Embryonic facial prominence (tissue), 1 donor: Measurements from ENCODE around the gene FN3K.
A peak's percentile ranks its signal among the peaks of the same experiment; 100 is the strongest.
"Not testable (repeated sequence)": the region's sequence is repeated elsewhere in the genome, so short reads cannot be mapped to it uniquely, and the experiment has no call there.

Experiments
- DNase-seq: peaks from one replicate; pipeline ENCODE4 v3.0.0-alpha.2; 2016; ENCODE audit errors: extremely low spot score

FN3K gene

DNA sequence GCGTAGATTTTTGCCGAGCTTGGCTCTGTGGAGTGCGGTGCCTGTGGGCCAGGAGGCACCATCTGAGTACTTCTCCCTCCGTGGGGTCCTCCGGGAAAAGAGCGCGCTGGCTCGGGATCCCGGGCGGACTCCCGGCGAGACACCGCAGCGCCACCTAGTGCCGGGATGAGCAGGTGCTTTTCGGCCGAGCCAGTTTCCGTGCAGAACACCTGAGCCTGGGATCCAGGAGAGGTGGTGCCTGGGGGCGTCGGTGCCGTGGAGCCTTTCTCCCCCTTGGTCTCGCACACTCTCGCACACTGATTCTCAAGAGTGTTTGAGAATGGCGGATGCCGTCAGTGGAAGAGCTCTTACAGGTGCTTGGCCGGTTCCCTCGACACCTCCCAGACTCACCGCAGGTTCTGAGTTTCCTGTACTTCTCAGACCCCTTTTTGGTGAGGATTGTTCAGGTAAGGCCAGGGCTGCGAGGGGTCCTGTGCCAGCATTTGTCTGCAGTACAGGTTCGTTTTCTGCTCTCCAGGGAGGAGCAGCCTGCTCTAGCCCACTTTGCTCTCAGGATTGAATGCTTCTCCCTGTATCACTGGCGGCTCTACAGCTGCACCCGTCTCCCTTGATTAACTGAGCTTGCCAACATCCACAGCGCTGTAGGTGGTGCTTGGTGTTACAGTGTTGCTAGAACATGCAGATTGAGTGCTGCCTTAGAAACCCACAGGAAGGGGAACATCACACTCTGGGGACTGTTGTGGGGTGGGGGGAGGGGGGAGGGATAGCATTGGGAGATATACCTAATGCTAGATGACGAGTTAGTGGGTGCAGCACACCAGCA is 39.8 kb downstream of the FN3K start:
- no peak for DNase-seq

DNA sequence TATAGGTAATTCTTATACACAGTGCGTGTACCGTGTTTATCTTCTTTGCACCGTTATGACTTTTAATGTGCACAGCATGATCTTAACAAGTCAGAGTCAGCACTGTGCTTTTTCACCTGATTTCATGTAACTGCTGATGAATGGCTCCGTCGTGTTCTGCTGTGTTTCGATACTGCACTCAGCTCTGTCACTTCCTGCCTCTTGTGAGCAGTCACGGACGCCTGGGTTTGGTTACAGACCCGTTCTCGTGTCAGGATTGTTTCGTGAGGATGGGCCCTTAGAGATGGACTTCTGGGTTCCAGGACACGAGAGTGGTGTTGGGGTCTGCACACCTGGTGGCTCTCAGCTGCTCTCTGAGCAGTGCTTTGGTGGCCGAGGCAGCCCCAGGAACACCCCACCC is 41.0 kb downstream of the FN3K start:
- no peak for DNase-seq

DNA sequence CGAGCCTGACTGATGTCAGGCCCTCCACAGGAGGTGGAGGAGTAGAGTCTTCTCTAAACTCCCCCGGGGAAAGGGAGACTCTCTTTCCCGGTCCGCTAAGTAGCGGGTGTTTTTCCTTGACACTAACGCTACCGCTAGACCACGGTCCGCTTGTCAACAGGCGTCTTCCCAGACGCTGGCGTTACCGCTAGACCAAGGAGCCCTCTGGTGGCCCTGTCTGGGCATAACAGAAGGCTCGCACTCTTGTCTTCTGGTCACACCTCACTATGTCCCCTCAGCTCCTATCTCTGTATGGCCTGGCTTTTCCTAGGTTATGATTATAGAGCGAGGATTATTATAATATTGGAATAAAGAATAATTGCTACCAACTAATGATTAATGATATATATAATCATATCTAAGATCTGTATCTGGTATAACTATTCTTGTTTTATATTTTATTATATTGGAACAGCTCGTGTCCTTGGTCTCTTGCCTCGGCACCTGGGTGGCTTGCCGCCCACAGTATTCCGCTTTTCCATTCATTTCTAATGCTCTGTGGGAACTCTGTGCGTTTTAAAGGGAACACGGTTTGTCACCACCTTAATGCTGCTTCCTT is 42.5 kb downstream of the FN3K start:
- DNase-seq = not testable (repeated sequence)

GRCh38 chr17:82779541-82779940 is 44.1 kb downstream of the FN3K start:
- no peak for DNase-seq

- no peak for DNase-seq
Observed at GRCh38 chr17:82780195-82780594, 44.8 kb downstream of the FN3K start.

GRCh38 chr17:82780971-82781893 is 45.8 kb downstream of the FN3K start:
- DNase-seq = no peak

GRCh38 chr17:82781894-82782274 is 46.5 kb downstream of the FN3K start:
- peak; percentile 51 for DNase-seq

GRCh38 chr17:82782657-82783207 is 47.3 kb downstream of the FN3K start:
- no peak for DNase-seq

DNA sequence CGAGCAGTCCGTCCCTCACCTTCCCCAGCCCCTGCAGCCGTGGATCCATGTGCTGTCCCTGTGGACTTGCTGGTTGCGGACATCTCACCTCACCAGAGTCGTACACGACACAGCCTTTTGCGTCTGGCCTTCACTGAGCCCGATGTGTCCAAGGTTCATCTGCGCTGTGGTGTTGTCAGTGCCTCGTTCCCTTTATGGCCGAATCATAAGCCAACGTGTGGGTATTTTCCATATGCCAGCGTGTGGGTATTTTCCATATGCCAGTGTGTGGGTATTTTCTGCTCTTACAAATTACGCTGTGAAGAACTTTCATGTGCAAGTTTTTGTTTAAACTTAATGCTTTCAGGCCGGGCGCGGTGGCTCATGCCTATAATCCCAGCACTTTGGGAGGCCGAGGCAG is 48.1 kb downstream of the FN3K start:
- no peak for DNase-seq

- not testable (repeated sequence) for DNase-seq
Observed at GRCh38 chr17:82785581-82785980, 50.2 kb downstream of the FN3K start.

DNA sequence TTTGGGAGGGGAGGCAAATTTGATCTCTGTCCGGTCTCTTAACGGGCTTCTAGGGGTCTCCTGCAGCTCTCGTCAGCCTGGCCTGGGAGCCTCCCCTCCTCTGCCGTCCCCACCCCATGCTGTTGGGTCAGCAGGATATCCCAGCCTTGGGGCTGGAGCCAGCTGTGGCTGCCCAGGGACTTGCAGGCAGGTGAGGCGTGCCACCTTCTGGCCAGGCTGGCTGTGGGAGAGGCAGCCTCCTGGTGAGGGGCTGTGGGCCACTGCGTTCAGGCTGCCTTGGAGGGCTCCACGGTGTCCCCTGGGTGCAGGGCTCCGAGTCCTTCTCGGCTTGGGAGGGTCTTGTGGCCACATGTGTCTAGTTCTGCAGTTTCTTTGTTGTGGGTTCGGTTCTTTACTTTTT is 51.0 kb downstream of the FN3K start:
- DNase-seq = no peak

- DNase-seq = no peak
Observed at GRCh38 chr17:82787081-82787848, 51.9 kb downstream of the FN3K start.

- DNase-seq = no peak
Observed at GRCh38 chr17:82788206-82789001, 53.0 kb downstream of the FN3K start.

GRCh38 chr17:82789051-82789592 is 53.7 kb downstream of the FN3K start:
- DNase-seq = no peak

- DNase-seq = no peak
Observed at GRCh38 chr17:82789806-82790205, 54.4 kb downstream of the FN3K start.

DNA sequence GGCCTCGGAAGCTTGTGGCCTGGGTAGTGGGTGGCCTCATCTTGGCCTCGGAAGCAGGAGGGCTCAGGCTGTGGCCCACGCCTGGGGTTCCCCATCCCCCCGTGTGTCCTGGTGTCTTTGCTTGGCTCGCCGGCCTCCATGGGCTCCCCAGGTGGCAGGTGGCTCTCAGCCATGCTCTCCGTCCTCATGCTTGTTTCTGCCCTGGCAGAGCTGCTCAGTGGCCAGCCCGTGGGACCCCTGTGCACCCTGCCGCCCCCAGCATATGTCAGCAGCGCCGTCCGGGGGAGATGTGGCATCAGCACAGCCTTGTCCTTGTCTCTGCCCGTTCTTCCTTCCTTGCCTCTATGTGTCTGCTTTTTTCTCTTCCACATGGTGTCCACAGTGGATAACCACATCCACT is 55.0 kb downstream of the FN3K start:
- no peak for DNase-seq

DNA sequence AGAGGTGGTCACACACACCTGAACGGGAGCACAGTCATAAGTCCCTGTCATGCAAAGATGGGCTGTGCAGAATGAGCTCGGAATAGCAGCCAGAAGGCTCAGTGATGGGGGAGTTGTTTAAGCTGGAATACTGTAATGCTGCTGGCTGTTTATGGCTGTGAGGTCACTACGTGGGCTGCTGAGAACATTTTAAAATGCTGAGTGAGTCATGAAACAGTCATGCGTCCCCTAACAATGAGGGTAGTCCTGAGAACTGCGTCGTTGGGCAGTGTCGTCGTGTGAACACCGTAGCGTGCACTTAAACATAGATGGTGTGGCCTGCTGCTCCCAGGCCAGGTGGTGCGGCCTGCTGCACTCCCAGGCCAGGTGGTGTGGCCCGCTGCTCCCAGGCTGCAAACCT is 56.1 kb downstream of the FN3K start:
- DNase-seq = no peak

DNA sequence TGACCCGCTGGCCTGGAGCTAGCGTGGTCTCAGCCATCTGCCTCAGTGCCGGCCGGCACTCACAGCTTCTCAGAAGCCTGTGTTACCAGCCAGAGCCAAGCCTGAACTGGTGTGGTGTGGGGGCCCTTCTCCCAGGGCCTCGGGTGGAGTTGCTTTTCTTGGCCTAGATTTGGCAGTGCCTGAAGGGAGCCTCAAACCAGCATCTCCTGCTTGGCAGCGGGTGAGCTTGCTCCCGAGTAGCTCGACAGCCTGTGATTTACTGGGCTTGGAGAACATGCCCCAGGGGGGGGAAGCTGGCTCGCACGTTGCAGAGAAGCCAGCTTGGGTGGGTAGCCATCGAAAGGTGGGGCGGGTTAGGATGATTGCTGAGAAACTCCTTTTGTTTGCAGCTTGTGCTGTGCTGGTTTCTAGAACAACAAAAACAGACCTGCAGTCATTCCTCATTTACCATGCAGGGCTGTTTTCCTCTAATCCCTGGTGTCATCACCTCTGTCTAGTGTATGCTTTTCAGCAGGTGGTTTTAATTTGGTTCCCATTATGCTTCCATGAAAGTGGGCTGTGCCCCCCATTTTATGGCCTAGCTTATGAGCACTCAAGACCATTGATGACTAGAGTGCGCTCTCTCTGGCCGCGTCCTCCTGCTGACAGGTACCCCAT is 58.7 kb downstream of the FN3K start:
- DNase-seq = no peak

DNA sequence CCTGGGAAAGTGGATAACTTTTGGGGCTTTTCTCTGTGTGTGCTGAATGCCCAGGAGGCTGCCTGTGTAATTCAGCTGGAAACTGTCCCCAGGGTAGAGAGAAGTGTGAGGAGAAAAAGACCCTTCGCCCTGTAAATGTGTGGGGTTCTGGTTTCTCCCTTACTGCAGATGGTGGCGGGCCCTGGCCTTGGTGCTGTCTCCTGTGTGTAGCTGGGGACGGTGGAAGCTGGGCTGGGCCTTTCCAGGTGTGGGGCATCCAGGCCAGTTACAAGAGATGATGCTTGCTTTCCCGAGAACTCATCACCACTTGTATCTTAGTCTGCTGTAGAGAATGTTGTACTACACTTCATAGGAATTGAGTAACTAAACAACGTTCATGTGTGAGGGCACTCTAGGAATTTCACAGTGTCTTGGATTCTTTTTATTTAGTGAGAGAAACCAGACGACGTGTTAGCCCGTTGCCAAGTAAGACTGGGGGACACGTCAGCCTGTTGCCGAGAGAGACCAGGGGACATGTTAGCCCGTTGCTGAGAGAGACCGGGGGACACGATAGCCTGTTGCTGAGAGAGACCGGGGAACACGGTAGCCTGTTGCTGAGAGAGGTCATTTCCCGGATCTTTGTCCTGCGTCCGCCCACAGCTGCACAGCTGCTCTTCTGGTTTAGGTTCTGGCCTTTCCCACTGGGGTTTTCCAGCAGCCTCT is 59.5 kb downstream of the FN3K start:
- no peak for DNase-seq
